CD4-positive, alpha-beta T cell treated with Interleukin-21 for 1 hour (primary cell): ENCODE results near the gene PGAM4.
"Not testable (repeated sequence)": the region's sequence is repeated elsewhere in the genome, so short reads cannot be mapped to it uniquely, and the experiment has no call there.

Source experiments
- DNase-seq: peaks from one replicate; pipeline ENCODE4 v3.0.0-alpha.2; 2020

Gene PGAM4

GRCh38 chrX:77924320-77924859 is 45.0 kb downstream of the PGAM4 start:
- DNase-seq: no peak

GRCh38 chrX:77922787-77923186 is 46.7 kb downstream of the PGAM4 start:
- no peak for DNase-seq

- DNase-seq: not testable (repeated sequence)
These were observed 50.1 kb downstream of the PGAM4 start for GRCh38 chrX:77919370-77919769.

- no peak for DNase-seq
These were observed 50.9 kb downstream of the PGAM4 start for GRCh38 chrX:77918568-77918967.
